Smooth muscle cell (in vitro differentiated cells): ENCODE data around the gene TOX2. TPM values are rescaled to one million over a fixed set of nuclear protein-coding genes. Genes with fewer than 3 reads are reported as not detected.

Experiments used
- DNase-seq: peaks from one replicate; lab custom pipeline; 2025; ENCODE audit not compliant: unreplicated experiment; lab: John Stamatoyannopoulos, UW
- H2AFZ ChIP-seq: fragments of 200-600 bp; sonication (generic); 2 replicates; pipeline ENCODE4 v1.6.0; 2016; ENCODE audit warnings: antibody characterized with exemption, low read depth, mild to moderate bottlenecking
- H3F3A ChIP-seq: fragments of 200-600 bp; sonication (generic); 2 replicates; pipeline ENCODE4 v1.6.0; 2017; ENCODE audit warnings: antibody characterized with exemption, low read depth
- H3K27ac ChIP-seq: fragments of 200-600 bp; sonication (generic); 2 replicates; pipeline ENCODE4 v1.5.1; 2016; ENCODE audit warnings: low read depth, mild to moderate bottlenecking
- H3K27me3 ChIP-seq: fragments of 200-600 bp; sonication (generic); 2 replicates; pipeline ENCODE4 v1.6.1; 2016; ENCODE audit warnings: low read depth, mild to moderate bottlenecking
- H3K36me3 ChIP-seq: fragments of 200-600 bp; sonication (generic); 2 replicates; pipeline ENCODE4 v1.5.1; 2016; ENCODE audit warnings: low read depth
- H3K4me1 ChIP-seq: fragments of 200-600 bp; sonication (generic); 2 replicates; pipeline ENCODE4 v1.5.1; 2016; ENCODE audit warnings: low read depth
- H3K4me2 ChIP-seq: fragments of 200-600 bp; sonication (generic); 2 replicates; pipeline ENCODE4 v1.6.0; 2016; ENCODE audit warnings: mild to moderate bottlenecking
- H3K4me3 ChIP-seq: fragments of 200-600 bp; sonication (generic); 2 replicates; pipeline ENCODE4 v1.5.1; 2016; ENCODE audit warnings: mild to moderate bottlenecking
- H3K79me2 ChIP-seq: fragments of 200-600 bp; sonication (generic); 2 replicates; pipeline ENCODE4 v1.6.0; 2016; ENCODE audit warnings: low read depth, mild to moderate bottlenecking
- H3K9ac ChIP-seq: fragments of 200-600 bp; sonication (generic); 2 replicates; pipeline ENCODE4 v1.6.0; 2016; ENCODE audit warnings: low read depth
- H3K9me3 ChIP-seq: fragments of 200-600 bp; sonication (generic); replicated peaks from 2 replicates; pipeline ENCODE4 v1.5.1; 2016; ENCODE audit warnings: low read depth
- H4K20me1 ChIP-seq: fragments of 200-600 bp; sonication (generic); 2 replicates; pipeline ENCODE4 v1.6.0; 2016; ENCODE audit warnings: low read depth
- WGBS: methylation state at CpG from one replicate; pipeline ENCODE4 v1.1.7; 2016; ENCODE audit warnings: low lambda C conversion rate; 5-methylcytosine and 5-hydroxymethylcytosine counted together
- polyA plus RNA-seq: library from polyadenylated mRNA; unstranded; fragments of >200 nt; fragmentation: Nextera tagmentation; extraction: Ambion mirVana; gene quantifications from 2 replicates; pipeline ENCODE4 v1.2.1, GENCODE V29; 2016
- total RNA-seq: library from RNA; depleted of rRNA; stranded (reverse); fragments of >200 nt; gene quantifications from 2 replicates; pipeline ENCODE4 v1.2.3, GENCODE V29; 2014
- TF ChIP-seq, protein P1 (sequence below): fragments of 200-600 bp; sonication (generic); IDR thresholded peaks from 2 replicates; pipeline ENCODE4 v1.5.1; 2017; ENCODE audit warnings: borderline replicate concordance, mild to moderate bottlenecking, antibody characterized with exemption; ENCODE audit not compliant: insufficient read depth, poor library complexity, severe bottlenecking

Gene TOX2
- total and polyA plus RNA-seq, 2 experiments from 2014 or later = 1.1 to 3.8 TPM

DNA sequence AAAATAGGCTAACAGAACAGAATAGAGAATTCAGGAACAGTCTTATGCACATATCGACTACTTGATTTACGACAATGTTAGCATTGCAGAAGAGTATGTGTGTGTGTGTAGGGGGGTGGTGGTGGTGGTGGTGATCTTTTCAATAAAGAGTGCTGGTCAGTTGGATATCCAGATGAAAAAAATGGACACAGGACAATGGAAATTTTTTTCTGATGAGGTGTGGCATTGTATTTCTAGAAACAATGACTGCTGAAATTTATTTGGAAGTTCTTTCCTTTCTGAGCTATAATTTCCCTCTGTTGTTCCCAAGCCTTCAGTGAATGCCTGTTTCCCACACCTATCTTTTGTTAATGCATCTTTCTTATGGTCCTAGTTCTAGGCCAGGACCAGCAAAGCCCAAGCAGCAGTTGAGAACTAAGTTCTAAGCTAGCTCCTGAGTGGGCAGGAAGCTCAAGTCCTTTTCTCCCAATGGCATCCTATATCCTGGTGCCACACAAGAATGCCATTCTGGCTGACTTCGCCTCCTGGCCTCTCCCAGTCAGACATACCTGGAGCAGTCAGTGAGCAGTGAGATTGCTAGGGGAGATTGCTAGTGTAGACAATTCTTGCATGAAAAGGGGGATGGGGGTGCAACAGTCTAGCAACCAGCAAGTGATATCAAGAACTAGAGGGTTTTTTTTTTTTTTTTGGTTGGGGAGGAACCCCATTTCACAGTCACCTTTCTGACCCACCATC lies 1.2 kb upstream of the TOX2 start:
- H4K20me1 ChIP-seq = no peaks in the 10 kb centered on the region
- no peak overlapping the region for H3K4me2 ChIP-seq
- TF ChIP-seq, protein P1, sequence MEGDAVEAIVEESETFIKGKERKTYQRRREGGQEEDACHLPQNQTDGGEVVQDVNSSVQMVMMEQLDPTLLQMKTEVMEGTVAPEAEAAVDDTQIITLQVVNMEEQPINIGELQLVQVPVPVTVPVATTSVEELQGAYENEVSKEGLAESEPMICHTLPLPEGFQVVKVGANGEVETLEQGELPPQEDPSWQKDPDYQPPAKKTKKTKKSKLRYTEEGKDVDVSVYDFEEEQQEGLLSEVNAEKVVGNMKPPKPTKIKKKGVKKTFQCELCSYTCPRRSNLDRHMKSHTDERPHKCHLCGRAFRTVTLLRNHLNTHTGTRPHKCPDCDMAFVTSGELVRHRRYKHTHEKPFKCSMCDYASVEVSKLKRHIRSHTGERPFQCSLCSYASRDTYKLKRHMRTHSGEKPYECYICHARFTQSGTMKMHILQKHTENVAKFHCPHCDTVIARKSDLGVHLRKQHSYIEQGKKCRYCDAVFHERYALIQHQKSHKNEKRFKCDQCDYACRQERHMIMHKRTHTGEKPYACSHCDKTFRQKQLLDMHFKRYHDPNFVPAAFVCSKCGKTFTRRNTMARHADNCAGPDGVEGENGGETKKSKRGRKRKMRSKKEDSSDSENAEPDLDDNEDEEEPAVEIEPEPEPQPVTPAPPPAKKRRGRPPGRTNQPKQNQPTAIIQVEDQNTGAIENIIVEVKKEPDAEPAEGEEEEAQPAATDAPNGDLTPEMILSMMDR = no peak
- no peak overlapping the region for H3K27ac ChIP-seq
- no peak overlapping the region for H2AFZ ChIP-seq
- 90% methylated on average over 3 of the region's 3 CpGs for WGBS
- peaks cover 51% of the 10 kb centered on the region for H3K27me3 ChIP-seq
- H3K36me3 ChIP-seq = no peaks in the 10 kb centered on the region
- H3F3A ChIP-seq = no peaks in the 10 kb centered on the region
- no peak overlapping the region for H3K4me3 ChIP-seq
- H3K9me3 ChIP-seq = no peaks in the 10 kb centered on the region
- H3K9ac ChIP-seq = no peak overlapping the region
- H3K79me2 ChIP-seq = no peaks in the 10 kb centered on the region
- no peak for DNase-seq
- H3K4me1 ChIP-seq = peaks cover 12% of the 10 kb centered on the region

DNA sequence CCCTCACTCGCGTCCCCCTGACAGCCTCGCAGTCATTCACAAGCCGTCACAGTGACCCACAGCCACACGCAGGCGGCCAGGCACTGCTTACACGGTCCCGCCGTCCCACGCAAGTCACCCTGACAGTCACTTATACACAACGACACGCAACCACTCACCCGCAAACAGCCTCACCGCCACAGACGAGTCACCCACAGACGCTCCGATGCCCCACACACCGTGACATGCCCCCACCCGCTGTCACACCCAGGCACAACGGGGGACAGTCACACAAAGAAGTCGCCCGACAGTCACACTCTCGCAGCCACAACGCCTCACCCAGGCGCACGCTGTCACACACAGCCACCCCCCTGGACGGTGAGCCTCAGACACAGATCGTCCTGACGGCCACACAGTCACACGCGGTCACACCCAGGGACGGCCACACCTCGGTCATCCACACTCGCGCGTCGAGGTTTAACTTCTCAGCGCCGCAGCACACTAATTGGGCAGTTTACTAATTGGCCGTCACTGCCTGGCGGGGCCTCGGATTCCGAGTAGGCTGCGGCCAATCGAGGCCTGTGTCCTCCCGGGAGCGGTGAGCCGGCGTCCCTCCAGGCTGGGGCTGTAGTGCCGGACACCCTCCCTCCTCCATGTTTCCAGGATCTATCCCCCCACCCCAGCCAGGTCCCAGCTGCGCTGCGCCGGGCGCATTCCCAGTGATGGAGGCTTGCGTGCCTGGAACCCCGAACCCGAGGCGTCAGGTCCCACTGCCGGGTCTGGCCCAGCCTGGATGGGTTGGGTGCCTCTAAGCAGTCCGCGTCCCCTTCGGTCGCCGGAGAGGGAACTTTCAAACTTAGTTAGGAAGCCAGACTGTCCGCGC lies 790 bp downstream of the TOX2 start:
- Histone ChIP-seq H3K4me1 (peaks cover 12% of the 10 kb centered on the region), H3K27ac (no peak overlapping the region), H3K4me2 (peak overlapping the region; percentile 83), H3K4me3 (peak overlapping the region; percentile 44), H3K79me2 (no peaks in the 10 kb centered on the region), H4K20me1 (no peaks in the 10 kb centered on the region), H3K27me3 (peaks cover 58% of the 10 kb centered on the region), H3K36me3 (no peaks in the 10 kb centered on the region), H3K9me3 (no peaks in the 10 kb centered on the region), H3F3A (no peaks in the 10 kb centered on the region), H2AFZ (peak overlapping the region; percentile 28), H3K9ac (no peak overlapping the region)
- no peak for DNase-seq
- WGBS = 4% methylated on average over 62 of the region's 66 CpGs
- TF ChIP-seq, protein P1 = no peak

DNA sequence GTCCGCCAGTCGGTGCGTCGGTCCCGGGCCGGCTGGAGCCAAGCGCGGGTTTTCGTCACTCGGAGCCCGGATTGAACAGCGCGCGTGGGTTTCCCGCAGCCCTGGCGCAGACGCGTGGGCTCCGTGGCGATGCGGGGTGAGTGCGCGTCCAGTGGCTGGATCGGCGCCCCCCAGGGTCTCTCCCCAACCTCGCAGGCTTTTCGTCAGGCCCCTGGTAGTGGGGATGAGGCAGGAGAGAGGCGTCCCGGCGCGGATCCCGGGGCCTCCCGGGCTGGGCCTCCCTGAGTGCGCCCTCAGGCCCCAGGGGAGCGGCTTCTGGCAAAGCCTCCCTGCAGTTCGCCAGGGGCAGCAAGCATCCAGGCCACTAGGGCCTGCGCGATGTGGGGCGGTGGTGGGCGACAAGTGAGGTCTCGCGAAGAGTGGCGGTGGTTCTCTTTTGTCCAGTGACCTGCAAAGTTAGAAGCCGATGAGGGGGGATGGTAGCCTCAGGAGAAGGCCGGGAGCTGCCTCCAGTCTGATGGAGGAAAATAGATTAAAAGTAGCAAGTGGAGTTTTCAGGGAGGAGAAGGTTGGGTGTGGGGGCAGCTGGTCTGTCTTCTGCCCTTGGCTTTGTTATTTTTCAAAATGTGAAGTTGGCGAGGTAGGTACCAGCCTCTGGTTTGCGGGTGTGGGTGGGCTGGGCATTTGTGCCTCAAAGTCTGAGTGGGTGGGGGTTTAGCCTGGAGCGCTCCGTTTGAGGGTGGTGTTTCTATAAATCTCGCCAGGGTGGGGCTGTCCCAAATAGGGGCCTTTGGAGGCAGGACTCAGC lies 1.6 kb downstream of the TOX2 start:
- Histone ChIP-seq H3K4me1 (peaks cover 12% of the 10 kb centered on the region), H3K27me3 (peaks cover 59% of the 10 kb centered on the region), H2AFZ (peak overlapping the region; percentile 28), H4K20me1 (no peaks in the 10 kb centered on the region), H3K9ac (no peak overlapping the region), H3K9me3 (no peaks in the 10 kb centered on the region), H3K4me3 (peak overlapping the region; percentile 44), H3K27ac (no peak overlapping the region), H3F3A (no peaks in the 10 kb centered on the region), H3K36me3 (no peaks in the 10 kb centered on the region), H3K4me2 (peak overlapping the region; percentile 83), H3K79me2 (no peaks in the 10 kb centered on the region)
- TF ChIP-seq, protein P1 = no peak
- DNase-seq = no peak
- WGBS = 11% methylated on average over 46 of the region's 50 CpGs
